ENCODE measurements around the gene NLRX1. TPM values are rescaled to one million over a fixed set of nuclear protein-coding genes. Genes with fewer than 3 reads are reported as not detected.

Gene NLRX1
- total and polyA plus RNA-seq, 10 of the 15 experiments (the other 5 are each of a cell fraction or from before 2014, with no cell fraction given) = 0.85 to 18.5 (median 10.0) TPM

GRCh38 chr11:119205574-119206510, 37.3 kb downstream of the NLRX1 start, which contains the start of gene CBL (continued):
- TF ChIP-seq EP300 (IDR thresholded peaks at IDR 0.05; ENCODE audit: borderline replicate concordance in 1 of 2, control insufficient read depth in 1 of 2, low read depth in 2 of 2, low read length in 2 of 2) = no peak
- TF ChIP-seq, protein P1, sequence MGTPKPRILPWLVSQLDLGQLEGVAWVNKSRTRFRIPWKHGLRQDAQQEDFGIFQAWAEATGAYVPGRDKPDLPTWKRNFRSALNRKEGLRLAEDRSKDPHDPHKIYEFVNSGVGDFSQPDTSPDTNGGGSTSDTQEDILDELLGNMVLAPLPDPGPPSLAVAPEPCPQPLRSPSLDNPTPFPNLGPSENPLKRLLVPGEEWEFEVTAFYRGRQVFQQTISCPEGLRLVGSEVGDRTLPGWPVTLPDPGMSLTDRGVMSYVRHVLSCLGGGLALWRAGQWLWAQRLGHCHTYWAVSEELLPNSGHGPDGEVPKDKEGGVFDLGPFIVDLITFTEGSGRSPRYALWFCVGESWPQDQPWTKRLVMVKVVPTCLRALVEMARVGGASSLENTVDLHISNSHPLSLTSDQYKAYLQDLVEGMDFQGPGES (IDR thresholded peaks at IDR 0.05) = no peak
- TF ChIP-seq ZNF274 (IDR thresholded peaks at IDR 0.05; ENCODE audit: insufficient read depth, insufficient read length) = no peak
- no peak for TF ChIP-seq EED (IDR thresholded peaks at IDR 0.05; ENCODE audit: low read depth)
- TF ChIP-seq FOXM1 (IDR thresholded peaks at IDR 0.05; ENCODE audit: low read depth, low read length) = no peak
- TF ChIP-seq CREB1 (IDR thresholded peaks at IDR 0.05; ENCODE audit: low read depth) = peak; percentile 44; the same call in 1 of the 2 replicates
- TF ChIP-seq HCFC1 (IDR thresholded peaks at IDR 0.05; ENCODE audit: low read length) = 0 out of 2 replicates have a peak, but pooled peaks have one; percentile 34
- TF ChIP-seq MYB (IDR thresholded peaks at IDR 0.05; ENCODE audit: borderline replicate concordance, low read depth, low read length) = no peak
- peak; percentile 75 for TF ChIP-seq IKZF1 (conservative IDR thresholded peaks at IDR 0.05)
- no peak for TF ChIP-seq YBX1 (IDR thresholded peaks at IDR 0.05)
- no peak for TF ChIP-seq MEF2B (IDR thresholded peaks at IDR 0.05; ENCODE audit: partially characterized antibody, poor library complexity, severe bottlenecking)
- TF ChIP-seq MEF2A (IDR thresholded peaks at IDR 0.05; ENCODE audit: insufficient read depth, low read depth, low read length) = no peak
- TF ChIP-seq, protein P2, sequence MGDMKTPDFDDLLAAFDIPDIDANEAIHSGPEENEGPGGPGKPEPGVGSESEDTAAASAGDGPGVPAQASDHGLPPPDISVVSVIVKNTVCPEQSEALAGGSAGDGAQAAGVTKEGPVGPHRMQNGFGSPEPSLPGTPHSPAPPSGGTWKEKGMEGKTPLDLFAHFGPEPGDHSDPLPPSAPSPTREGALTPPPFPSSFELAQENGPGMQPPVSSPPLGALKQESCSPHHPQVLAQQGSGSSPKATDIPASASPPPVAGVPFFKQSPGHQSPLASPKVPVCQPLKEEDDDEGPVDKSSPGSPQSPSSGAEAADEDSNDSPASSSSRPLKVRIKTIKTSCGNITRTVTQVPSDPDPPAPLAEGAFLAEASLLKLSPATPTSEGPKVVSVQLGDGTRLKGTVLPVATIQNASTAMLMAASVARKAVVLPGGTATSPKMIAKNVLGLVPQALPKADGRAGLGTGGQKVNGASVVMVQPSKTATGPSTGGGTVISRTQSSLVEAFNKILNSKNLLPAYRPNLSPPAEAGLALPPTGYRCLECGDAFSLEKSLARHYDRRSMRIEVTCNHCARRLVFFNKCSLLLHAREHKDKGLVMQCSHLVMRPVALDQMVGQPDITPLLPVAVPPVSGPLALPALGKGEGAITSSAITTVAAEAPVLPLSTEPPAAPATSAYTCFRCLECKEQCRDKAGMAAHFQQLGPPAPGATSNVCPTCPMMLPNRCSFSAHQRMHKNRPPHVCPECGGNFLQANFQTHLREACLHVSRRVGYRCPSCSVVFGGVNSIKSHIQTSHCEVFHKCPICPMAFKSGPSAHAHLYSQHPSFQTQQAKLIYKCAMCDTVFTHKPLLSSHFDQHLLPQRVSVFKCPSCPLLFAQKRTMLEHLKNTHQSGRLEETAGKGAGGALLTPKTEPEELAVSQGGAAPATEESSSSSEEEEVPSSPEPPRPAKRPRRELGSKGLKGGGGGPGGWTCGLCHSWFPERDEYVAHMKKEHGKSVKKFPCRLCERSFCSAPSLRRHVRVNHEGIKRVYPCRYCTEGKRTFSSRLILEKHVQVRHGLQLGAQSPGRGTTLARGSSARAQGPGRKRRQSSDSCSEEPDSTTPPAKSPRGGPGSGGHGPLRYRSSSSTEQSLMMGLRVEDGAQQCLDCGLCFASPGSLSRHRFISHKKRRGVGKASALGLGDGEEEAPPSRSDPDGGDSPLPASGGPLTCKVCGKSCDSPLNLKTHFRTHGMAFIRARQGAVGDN (IDR thresholded peaks at IDR 0.05) = no peak
- no peak; the same call in 1 of the 2 replicates for TF ChIP-seq POLR2AphosphoS5 (IDR thresholded peaks at IDR 0.05; ENCODE audit: low read length)
- no peak for TF ChIP-seq NFYB (IDR thresholded peaks at IDR 0.05; ENCODE audit: insufficient read depth, low read depth, low read length)
- no peak for TF ChIP-seq ZNF622 (IDR thresholded peaks at IDR 0.05)
- TF ChIP-seq SUZ12 (IDR thresholded peaks at IDR 0.05; ENCODE audit: unreplicated experiment) = no peak
- TF ChIP-seq SUPT20H (IDR thresholded peaks at IDR 0.05; ENCODE audit: borderline replicate concordance, control insufficient read depth, low read depth, low read length) = no peak
- no peak for TF ChIP-seq WRNIP1 (IDR thresholded peaks at IDR 0.05; ENCODE audit: borderline replicate concordance, low read depth, low read length)
- no peak for TF ChIP-seq ATF7 (IDR thresholded peaks at IDR 0.05; ENCODE audit: low read depth)
- TF ChIP-seq ESRRA (IDR thresholded peaks at IDR 0.05; ENCODE audit: low read length) = no peak
- TF ChIP-seq BRCA1 (IDR thresholded peaks at IDR 0.05; ENCODE audit: low read depth, low read length) = no peak
- TF ChIP-seq ZNF384 (IDR thresholded peaks at IDR 0.05; ENCODE audit: borderline replicate concordance, low read depth, low read length) = no peak
- TF ChIP-seq TBL1XR1 (IDR thresholded peaks at IDR 0.05; ENCODE audit: low read depth, low read length) = 0 out of 2 replicates have a peak, but pooled peaks have one; percentile 33

Measured in GM12878 (cell line).